H9 (cell line): ENCODE data around the gene ZNF444. TPM values are rescaled to one million over a fixed set of nuclear protein-coding genes. Genes with fewer than 3 reads are reported as not detected.
A peak's percentile ranks its signal among the peaks of the same experiment; 100 is the strongest.

Experiments
- DNase-seq: peaks from one replicate; pipeline ENCODE4 v3.0.0-alpha.2; 2017
- H2AFZ ChIP-seq: one replicate; pipeline ENCODE4 v1.6.1; 2013; ENCODE audit warnings: mild to moderate bottlenecking, low read length, control low read depth, moderate library complexity
- H2AK5ac ChIP-seq: 2 replicates; pipeline ENCODE4 v1.6.1; 2013; ENCODE audit warnings: low read length, control low read depth, mixed read lengths; ENCODE audit not compliant: insufficient read length
- H2BK120ac ChIP-seq: one replicate; pipeline ENCODE4 v1.6.1; 2013; ENCODE audit warnings: low read depth, mild to moderate bottlenecking, low read length, control low read depth, inconsistent platforms; ENCODE audit not compliant: poor library complexity, severe bottlenecking
- H2BK12ac ChIP-seq: 2 replicates; pipeline ENCODE4 v1.6.1; 2013; ENCODE audit warnings: low read length, control low read depth, mixed read lengths, low read depth; ENCODE audit not compliant: insufficient read length
- H2BK15ac ChIP-seq: 2 replicates; pipeline ENCODE4 v1.6.1; 2013; ENCODE audit warnings: low read depth, low read length, control low read depth
- H2BK20ac ChIP-seq: one replicate; pipeline ENCODE4 v1.6.1; 2013; ENCODE audit warnings: low read depth, mild to moderate bottlenecking, low read length, control low read depth, inconsistent platforms; ENCODE audit not compliant: poor library complexity, severe bottlenecking
- H2BK5ac ChIP-seq: 2 replicates; pipeline ENCODE4 v1.6.1; 2013; ENCODE audit warnings: low read length, control low read depth, mixed read lengths; ENCODE audit not compliant: insufficient read length
- H3K14ac ChIP-seq: 2 replicates; pipeline ENCODE4 v1.6.1; 2013; ENCODE audit warnings: low read length, control low read depth; ENCODE audit not compliant: insufficient read depth
- H3K18ac ChIP-seq: 2 replicates; pipeline ENCODE4 v1.6.1; 2013; ENCODE audit warnings: low read depth, mild to moderate bottlenecking, mixed read lengths, low read length, control low read depth; ENCODE audit not compliant: insufficient read length
- H3K23ac ChIP-seq: 2 replicates; pipeline ENCODE4 v1.6.1; 2013; ENCODE audit warnings: low read length, control low read depth, mixed read lengths, low read depth; ENCODE audit not compliant: insufficient read length
- H3K23me2 ChIP-seq: 2 replicates; pipeline ENCODE4 v1.6.1; 2013; ENCODE audit warnings: low read depth, mild to moderate bottlenecking, mixed read lengths, low read length, control low read depth; ENCODE audit not compliant: insufficient read length, poor library complexity, severe bottlenecking
- H3K27ac ChIP-seq: 2 replicates; pipeline ENCODE4 v1.5.1; 2013; ENCODE audit warnings: low read length, control low read depth, mixed read lengths, low read depth; ENCODE audit not compliant: insufficient read length
- H3K27me3 ChIP-seq: 2 replicates; pipeline ENCODE4 v1.6.1; 2013; ENCODE audit warnings: low read length, control low read depth, inconsistent platforms; ENCODE audit not compliant: insufficient read depth
- H3K4ac ChIP-seq: 2 replicates; pipeline ENCODE4 v1.6.1; 2013; ENCODE audit warnings: low read depth, mild to moderate bottlenecking, control low read depth, inconsistent platforms, low read length, moderate library complexity
- H3K4me1 ChIP-seq: 2 replicates; pipeline ENCODE4 v1.6.1; 2013; ENCODE audit warnings: low read length, control low read depth, inconsistent platforms; ENCODE audit not compliant: insufficient read depth
- H3K4me2 ChIP-seq: 2 replicates; pipeline ENCODE4 v1.6.1; 2013; ENCODE audit warnings: low read length, control low read depth, mixed read lengths; ENCODE audit not compliant: insufficient read length, insufficient read depth
- H3K56ac ChIP-seq: 2 replicates; pipeline ENCODE4 v1.6.1; 2013; ENCODE audit warnings: low read depth, mild to moderate bottlenecking, mixed read lengths, low read length, control low read depth; ENCODE audit not compliant: insufficient read length
- H3K79me1 ChIP-seq: 2 replicates; pipeline ENCODE4 v1.6.1; 2013; ENCODE audit warnings: low read depth, mild to moderate bottlenecking, moderate library complexity, low read length, control low read depth, inconsistent platforms; ENCODE audit not compliant: insufficient read depth, poor library complexity, severe bottlenecking
- H3K79me2 ChIP-seq: 2 replicates; pipeline ENCODE4 v1.6.1; 2013; ENCODE audit warnings: low read length, control low read depth, inconsistent platforms; ENCODE audit not compliant: insufficient read depth
- H3K9ac ChIP-seq: 2 replicates; pipeline ENCODE4 v1.6.1; 2013; ENCODE audit warnings: low read length, control low read depth, mixed read lengths; ENCODE audit not compliant: insufficient read length; ENCODE audit errors: extremely low read depth
- H3K9me3 ChIP-seq: one replicate; pipeline ENCODE4 v1.6.1; 2013; ENCODE audit warnings: low read depth, low read length, inconsistent platforms; ENCODE audit not compliant: control insufficient read depth
- H3T11ph ChIP-seq: one replicate; pipeline ENCODE4 v1.6.1; 2013; ENCODE audit warnings: mild to moderate bottlenecking, low read length, control low read depth, inconsistent platforms
- H4K20me1 ChIP-seq: one replicate; pipeline ENCODE4 v1.6.1; 2013; ENCODE audit not compliant: control insufficient read depth, insufficient read length, insufficient read depth
- H4K5ac ChIP-seq: 2 replicates; pipeline ENCODE4 v1.6.1; 2013; ENCODE audit warnings: low read depth, mild to moderate bottlenecking, mixed read lengths, low read length, control low read depth; ENCODE audit not compliant: insufficient read length
- H4K8ac ChIP-seq: replicated peaks from 2 replicates; pipeline ENCODE4 v1.6.1; 2013; ENCODE audit warnings: low read length, control low read depth, mixed read lengths, low read depth; ENCODE audit not compliant: insufficient read length
- H4K91ac ChIP-seq: 2 replicates; pipeline ENCODE4 v1.6.1; 2013; ENCODE audit warnings: low read depth, mild to moderate bottlenecking, moderate library complexity, mixed read lengths, low read length, control low read depth; ENCODE audit not compliant: insufficient read length
- H3K27ac Mint-ChIP-seq, 3 experiments: 2 replicates in 2 of 3; 3 replicates in 1 of 3; pipeline ENCODE4 v1.8.0; 2020 to 2021; ENCODE audit warnings: mixed read lengths in 3 of 3, mild to moderate bottlenecking in 1 of 3, moderate library complexity in 1 of 3
- H3K27me3 Mint-ChIP-seq: 2 replicates; pipeline ENCODE4 v1.8.0; 2021; ENCODE audit warnings: low read depth, mild to moderate bottlenecking, moderate library complexity, mixed read lengths
- H3K36me3 Mint-ChIP-seq, 3 experiments: 2 replicates in 2 of 3; 3 replicates in 1 of 3; pipeline ENCODE4 v1.8.0; 2020 to 2021; ENCODE audit warnings: low read depth in 3 of 3, mixed read lengths in 3 of 3; ENCODE audit not compliant: insufficient read depth in 1 of 3
- H3K4me1 Mint-ChIP-seq, 2 experiments: 2 replicates each; pipeline ENCODE4 v1.8.0; 2020; ENCODE audit warnings: mixed read lengths in 2 of 2
- H3K4me3 Mint-ChIP-seq, 2 experiments: 2 replicates in 1 of 2; 3 replicates in 1 of 2; pipeline ENCODE4 v1.8.0; 2020 to 2021; ENCODE audit warnings: mild to moderate bottlenecking in 2 of 2, mixed read lengths in 2 of 2, moderate library complexity in 1 of 2
- H3K9me3 Mint-ChIP-seq, 2 experiments: 2 replicates in 1 of 2; 3 replicates in 1 of 2; pipeline ENCODE4 v1.8.0; 2020; ENCODE audit warnings: mild to moderate bottlenecking in 2 of 2, mixed read lengths in 2 of 2, moderate library complexity in 1 of 2
- whole genome bisulfite sequencing: extraction: QIAGEN DNeasy Blood & Tissue Kit; methylation state at CpG from one replicate; pipeline ENCODE4 v1.1.7; 2013; ENCODE audit warnings: missing lambda C conversion rate, low lambda C conversion rate, mixed read lengths; ENCODE audit not compliant: insufficient read length; ENCODE audit errors: extremely low coverage; 5-methylcytosine and 5-hydroxymethylcytosine counted together
- total RNA-seq: library from RNA; stranded (reverse); gene quantifications from 2 replicates; pipeline ENCODE4 v1.2.1, GENCODE V29; 2021
- TF ChIP-seq, protein P1 (sequence below): fragments of 200-600 bp; sonication (generic); conservative IDR thresholded peaks from 3 replicates; pipeline ENCODE4 v1.8.0; 2021; ENCODE audit warnings: antibody characterized with exemption, mild to moderate bottlenecking

The ZNF444 gene
- total RNA-seq, 1 experiment from 2014 or later: 49.7 TPM

DNA sequence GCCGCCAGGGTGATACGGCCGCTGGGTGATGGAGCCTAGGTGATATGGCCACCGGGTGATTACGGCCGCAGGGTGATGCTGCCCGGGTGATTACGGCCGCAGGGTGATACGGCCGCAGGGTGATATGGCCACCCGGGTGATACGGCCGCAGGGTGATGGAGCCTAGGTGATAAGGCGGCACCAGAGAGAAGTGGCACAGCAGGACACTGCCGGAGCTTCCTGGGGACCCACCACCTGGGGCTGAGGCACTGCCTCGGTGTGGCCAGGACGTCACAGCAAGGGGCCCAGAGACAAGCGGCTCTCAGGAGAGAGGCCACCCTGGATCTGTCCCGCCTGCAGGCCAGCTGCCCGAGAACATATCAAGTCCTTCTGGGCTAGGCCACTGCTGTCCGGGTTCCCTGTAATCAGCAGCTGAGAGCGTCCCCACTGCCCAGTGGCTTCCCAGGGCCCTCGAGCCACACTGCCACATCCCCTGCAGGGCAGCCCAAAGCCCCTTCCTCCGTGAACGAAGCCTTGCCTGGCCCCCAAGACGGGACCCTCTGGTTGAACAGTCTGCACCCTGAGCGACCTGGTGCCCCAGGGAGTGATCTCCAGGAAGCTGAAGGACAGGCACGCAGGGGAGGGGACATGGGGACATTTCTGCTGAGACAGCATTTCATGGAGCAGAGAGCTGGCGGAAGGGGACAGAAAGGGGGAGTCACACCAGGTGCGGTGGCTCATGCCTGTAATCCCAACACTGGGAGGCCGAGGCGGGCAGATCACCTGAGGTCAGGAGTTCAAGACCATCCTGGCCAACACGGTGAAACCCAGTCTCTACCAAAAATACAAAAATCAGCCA lies 42.1 kb upstream of the ZNF444 start:
- no peak overlapping the region for H2BK120ac ChIP-seq
- no peak overlapping the region for H4K5ac ChIP-seq
- no peaks in the 10 kb centered on the region for H3K23me2 ChIP-seq
- no peak overlapping the region for H2BK20ac ChIP-seq
- DNase-seq: no peak
- no peak overlapping the region for H3T11ph ChIP-seq
- no peak overlapping the region for H4K8ac ChIP-seq
- H3K4ac ChIP-seq: no peak overlapping the region
- Mint-ChIP-seq H3K4me3 (no peak overlapping the region), H3K9me3 (0 out of 5 replicates have a peak, but pooled peaks cover 0 to 2% of the 10 kb centered on the region in 2 experiments), H3K27me3 (no peaks in the 10 kb centered on the region), H3K36me3 (peaks cover 31 to 49% (median 47%) of the 10 kb centered on the region in 3 experiments), H3K27ac (peak overlapping the region in 1 of 3 experiments; percentile 40; a peak in 1 of 7 replicates), H3K4me1 (no peaks in the 10 kb centered on the region)
- H2BK12ac ChIP-seq: no peak overlapping the region
- WGBS: no CpG with 5 or more reads among the region's 34 CpGs
- no peak overlapping the region for H3K18ac ChIP-seq
- peaks cover 2% of the 10 kb centered on the region for H4K20me1 ChIP-seq
- no peak overlapping the region; the same call in 1 of the 2 replicates for H3K14ac ChIP-seq
- H3K27me3 ChIP-seq: no peaks in the 10 kb centered on the region
- peaks cover 2% of the 10 kb centered on the region; the same call in 1 of the 2 replicates for H3K79me2 ChIP-seq
- no peak overlapping the region for H2AK5ac ChIP-seq
- H4K91ac ChIP-seq: no peak overlapping the region
- no peak overlapping the region for H3K27ac ChIP-seq
- H3K4me1 ChIP-seq: no peaks in the 10 kb centered on the region
- H3K4me2 ChIP-seq: no peak overlapping the region
- H3K9me3 ChIP-seq: no peaks in the 10 kb centered on the region
- H2AFZ ChIP-seq: no peak overlapping the region
- H3K56ac ChIP-seq: no peak overlapping the region
- no peak overlapping the region for H3K9ac ChIP-seq
- TF ChIP-seq, protein P1, sequence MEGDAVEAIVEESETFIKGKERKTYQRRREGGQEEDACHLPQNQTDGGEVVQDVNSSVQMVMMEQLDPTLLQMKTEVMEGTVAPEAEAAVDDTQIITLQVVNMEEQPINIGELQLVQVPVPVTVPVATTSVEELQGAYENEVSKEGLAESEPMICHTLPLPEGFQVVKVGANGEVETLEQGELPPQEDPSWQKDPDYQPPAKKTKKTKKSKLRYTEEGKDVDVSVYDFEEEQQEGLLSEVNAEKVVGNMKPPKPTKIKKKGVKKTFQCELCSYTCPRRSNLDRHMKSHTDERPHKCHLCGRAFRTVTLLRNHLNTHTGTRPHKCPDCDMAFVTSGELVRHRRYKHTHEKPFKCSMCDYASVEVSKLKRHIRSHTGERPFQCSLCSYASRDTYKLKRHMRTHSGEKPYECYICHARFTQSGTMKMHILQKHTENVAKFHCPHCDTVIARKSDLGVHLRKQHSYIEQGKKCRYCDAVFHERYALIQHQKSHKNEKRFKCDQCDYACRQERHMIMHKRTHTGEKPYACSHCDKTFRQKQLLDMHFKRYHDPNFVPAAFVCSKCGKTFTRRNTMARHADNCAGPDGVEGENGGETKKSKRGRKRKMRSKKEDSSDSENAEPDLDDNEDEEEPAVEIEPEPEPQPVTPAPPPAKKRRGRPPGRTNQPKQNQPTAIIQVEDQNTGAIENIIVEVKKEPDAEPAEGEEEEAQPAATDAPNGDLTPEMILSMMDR: no peak
- H3K23ac ChIP-seq: no peak overlapping the region
- H2BK15ac ChIP-seq: no peak overlapping the region
- H3K79me1 ChIP-seq: no peaks in the 10 kb centered on the region
- H2BK5ac ChIP-seq: no peak overlapping the region
